ENCODE data around the gene TMC2.
"Not testable (repeated sequence)": the region's sequence is repeated elsewhere in the genome, so short reads cannot be mapped to it uniquely, and the experiment has no call there.

TMC2 gene

DNA sequence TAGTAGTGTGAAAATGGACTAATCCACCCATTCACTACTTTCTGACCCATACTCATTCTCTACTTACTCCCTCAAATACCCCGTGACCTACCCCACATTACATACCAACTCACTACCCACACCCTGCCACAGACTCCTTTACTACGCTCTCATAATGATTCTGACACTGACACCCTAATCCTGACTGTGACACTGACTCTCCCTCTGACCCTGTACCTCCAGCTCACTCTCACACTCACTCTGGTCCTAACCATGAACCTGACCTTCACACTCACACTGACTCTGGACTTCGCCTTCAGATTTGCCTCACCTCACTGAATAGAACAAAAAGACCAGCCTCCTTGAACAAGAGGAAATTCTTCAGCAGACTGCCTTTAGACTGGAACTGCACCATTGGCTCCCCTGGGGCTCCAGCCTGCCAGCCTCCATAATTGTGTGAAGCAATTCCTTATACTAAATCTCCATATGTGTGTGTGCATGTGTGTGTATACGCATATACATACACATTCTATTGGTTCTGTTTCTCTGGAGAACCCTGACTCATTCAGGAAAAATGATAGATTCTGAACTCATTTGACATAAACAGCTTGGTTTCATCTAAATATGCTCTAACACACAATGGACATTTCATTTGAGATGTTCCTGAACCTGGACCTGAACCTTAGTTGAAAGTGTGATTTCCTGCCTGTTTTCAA, 17.1 kb upstream of the TMC2 start:
- TF ChIP-seq, protein P1, sequence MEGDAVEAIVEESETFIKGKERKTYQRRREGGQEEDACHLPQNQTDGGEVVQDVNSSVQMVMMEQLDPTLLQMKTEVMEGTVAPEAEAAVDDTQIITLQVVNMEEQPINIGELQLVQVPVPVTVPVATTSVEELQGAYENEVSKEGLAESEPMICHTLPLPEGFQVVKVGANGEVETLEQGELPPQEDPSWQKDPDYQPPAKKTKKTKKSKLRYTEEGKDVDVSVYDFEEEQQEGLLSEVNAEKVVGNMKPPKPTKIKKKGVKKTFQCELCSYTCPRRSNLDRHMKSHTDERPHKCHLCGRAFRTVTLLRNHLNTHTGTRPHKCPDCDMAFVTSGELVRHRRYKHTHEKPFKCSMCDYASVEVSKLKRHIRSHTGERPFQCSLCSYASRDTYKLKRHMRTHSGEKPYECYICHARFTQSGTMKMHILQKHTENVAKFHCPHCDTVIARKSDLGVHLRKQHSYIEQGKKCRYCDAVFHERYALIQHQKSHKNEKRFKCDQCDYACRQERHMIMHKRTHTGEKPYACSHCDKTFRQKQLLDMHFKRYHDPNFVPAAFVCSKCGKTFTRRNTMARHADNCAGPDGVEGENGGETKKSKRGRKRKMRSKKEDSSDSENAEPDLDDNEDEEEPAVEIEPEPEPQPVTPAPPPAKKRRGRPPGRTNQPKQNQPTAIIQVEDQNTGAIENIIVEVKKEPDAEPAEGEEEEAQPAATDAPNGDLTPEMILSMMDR (IDR thresholded peaks at IDR 0.05; ENCODE audit: control insufficient read depth, insufficient read depth, low read depth, low read length, missing control alignments) = no peak
- no peak for DNase-seq (ENCODE audit: low read depth)
- no peak overlapping the region for H3K4me3 ChIP-seq (ENCODE audit: control insufficient read depth, low read depth, low read length)

DNA sequence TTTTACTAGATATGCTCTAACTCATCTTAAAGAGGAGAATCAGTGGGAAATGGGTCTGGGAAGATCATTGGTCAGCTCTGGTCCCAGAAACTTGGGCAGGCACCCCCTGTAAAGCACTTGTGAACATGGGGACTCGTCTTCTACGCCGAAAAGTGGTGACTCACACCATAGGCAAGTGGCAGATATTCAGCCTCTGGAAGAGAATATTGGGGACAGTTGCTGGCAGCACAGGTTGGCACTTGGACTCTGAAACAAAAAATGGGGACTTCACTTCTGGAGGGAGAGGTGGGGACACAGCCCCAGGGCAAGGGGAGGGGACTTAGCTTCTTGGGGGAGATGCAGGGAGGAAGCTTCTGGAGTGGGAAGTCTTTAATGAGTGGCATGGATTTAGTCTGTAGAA, 15.8 kb upstream of the TMC2 start:
- DNase-seq (ENCODE audit: low read depth) = no peak
- TF ChIP-seq, protein P1 (IDR thresholded peaks at IDR 0.05; ENCODE audit: control insufficient read depth, insufficient read depth, low read depth, low read length, missing control alignments) = no peak
- no peak overlapping the region for H3K4me3 ChIP-seq (ENCODE audit: control insufficient read depth, low read depth, low read length)

DNA sequence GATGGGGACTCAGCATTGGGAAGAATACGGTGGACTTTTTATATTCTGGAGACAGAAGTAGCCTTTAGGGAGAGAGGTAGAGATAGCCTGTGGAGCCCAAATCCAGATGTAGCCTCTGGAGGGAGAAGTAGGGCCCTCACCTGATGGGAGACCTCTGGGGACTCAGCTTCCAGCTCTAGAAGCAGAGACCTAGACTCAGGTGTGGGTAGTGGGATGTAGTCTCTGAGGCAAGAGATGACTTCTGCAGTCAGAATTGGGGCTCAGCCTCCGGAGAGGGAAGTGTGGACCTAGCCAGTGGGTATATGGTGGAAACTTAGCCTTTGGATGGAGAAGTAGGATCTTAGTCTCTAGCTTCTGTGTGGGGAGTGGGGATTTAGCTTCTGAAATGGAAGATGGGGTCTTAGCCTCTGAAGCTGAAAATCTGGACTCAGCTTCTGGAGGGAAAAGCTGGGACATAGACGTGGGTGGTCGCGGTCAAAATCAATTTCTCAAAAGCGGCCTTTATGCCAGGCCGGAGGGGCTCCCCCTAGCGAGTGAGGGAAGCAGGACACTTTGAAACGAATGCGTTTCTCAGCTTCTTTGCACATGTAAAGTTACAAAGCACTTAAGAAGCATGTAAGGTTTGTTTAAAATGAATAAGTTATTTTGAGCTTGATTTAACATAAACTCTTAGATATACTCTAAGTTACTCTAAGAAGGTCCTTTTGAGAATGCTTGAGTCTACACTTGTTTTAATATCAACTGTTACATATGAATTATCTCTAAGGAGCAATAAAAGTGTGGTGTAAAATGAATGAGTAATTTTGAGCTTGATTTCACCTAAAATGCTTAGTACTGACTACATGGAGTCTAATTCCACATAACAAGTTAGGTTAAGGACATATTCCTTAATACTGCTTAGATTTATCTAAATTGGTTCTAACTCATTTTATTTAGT, 14.7 kb upstream of the TMC2 start:
- no peak overlapping the region for H3K4me3 ChIP-seq (ENCODE audit: control insufficient read depth, low read depth, low read length)
- TF ChIP-seq, protein P1 (IDR thresholded peaks at IDR 0.05; ENCODE audit: control insufficient read depth, insufficient read depth, low read depth, low read length, missing control alignments) = peak; percentile 94
- DNase-seq (ENCODE audit: low read depth) = no peak

DNA sequence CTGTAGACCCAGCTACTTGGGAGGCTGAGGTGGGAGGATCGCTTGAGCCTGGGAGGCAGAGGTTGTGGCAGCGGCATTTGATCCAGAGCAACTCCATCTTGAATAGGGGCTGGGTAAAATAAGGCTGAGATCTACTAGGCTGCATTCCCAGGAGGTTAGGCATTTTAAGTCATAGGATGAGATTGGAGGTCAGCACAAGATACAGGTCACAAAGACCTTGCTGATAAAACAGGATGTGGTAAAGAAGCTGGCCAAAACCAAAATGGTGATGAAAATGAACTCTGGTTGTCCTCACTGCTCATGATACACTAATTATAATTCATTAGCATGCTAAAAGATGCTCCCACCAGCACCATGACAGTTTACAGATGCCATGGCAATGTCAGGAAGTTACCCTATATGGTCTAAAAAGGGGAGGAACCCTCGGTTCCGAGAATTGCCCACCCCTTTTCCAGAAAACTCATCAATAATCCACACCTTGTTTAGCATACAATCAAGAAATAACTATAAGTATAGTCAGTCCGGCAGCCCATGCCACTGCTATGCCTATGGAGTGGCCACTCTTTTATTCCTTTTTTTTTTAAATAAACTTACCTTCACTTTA, 13.4 kb upstream of the TMC2 start:
- not testable (repeated sequence) for DNase-seq (ENCODE audit: low read depth); H3K4me3 ChIP-seq (ENCODE audit: control insufficient read depth, low read depth, low read length)

DNA sequence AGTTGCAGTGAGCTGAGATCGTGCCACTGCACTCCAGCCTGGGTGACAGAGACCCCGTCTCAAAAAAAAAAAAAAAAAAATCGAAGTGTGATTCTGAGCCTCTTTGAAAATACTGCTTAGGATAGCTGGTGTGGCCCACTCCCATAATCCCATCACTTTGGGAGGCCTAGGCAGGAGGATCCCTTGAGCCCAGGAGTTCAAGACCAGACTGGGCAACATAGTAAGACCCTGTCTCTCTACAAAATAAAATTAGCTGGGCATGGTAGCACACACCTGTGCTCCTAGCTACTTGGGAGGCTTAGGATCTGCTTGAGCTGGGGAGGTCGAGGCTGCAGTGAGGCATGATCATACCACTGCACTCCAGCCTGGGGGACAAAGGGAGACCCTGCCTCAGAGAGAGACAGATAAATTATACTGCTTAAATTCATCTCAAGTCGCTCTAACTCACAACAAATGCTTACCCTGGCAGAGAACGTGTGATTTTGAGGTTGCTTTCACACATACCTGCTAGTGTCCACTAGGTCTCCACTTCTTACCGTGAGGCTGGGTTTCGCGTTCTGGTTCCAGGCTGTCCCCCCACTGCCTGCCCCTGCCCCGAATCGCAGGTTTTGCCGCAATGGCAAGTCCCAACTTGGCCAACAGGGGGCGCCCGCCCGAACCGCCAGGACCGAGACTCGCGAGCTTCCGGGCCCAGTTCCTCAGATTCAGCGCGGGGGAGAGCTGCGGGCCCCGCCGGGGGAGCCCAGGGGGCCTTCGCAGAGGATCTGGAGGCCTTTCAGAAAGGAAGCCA, 12.3 kb upstream of the TMC2 start:
- no peak for DNase-seq (ENCODE audit: low read depth)
- H3K4me3 ChIP-seq (ENCODE audit: control insufficient read depth, low read depth, low read length) = peak overlapping the region; percentile 79
- TF ChIP-seq, protein P1 (IDR thresholded peaks at IDR 0.05; ENCODE audit: control insufficient read depth, insufficient read depth, low read depth, low read length, missing control alignments) = peak; percentile 97

DNA sequence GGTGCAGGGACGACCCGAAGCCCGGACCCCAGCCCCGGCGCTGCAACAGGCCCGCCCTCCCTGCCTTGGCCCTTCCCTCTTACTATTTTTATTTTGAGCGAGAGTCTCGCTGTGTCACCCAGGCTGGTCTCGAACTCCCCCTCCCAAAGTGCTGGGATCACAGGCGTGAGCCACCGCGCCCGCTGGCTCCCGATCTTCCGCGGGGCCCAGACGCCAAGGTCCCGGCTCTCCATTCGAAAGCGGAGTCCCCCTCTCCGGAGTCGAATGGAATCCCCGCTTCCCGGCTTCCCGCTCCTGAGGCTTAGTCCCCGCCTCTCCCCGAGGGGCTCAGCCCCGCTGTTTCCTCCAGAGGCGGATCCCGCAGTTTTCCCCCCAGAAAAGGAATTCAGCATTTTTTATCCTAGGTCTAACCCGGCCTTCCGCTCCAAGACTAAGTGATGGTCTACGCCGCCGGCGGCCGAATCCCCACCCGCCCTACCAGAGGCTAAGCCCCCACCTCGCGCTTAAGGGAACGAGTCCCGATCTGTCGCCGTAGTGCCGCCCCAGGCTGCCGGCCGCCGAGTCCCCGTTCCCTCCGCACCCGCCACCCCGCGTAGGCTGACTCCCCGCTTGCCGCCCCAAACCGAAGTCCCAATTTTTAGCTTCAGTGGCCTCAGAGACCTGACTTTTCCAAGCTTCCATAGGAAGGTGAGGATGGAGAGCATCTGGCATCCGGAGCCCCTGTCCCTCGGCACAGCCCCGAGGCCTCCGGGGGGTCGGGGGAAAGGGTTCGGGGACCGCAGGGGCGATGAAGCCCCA, 11.5 kb upstream of the TMC2 start:
- TF ChIP-seq, protein P1 (IDR thresholded peaks at IDR 0.05; ENCODE audit: control insufficient read depth, insufficient read depth, low read depth, low read length, missing control alignments) = no peak
- no peak for DNase-seq (ENCODE audit: low read depth)
- peak overlapping the region; percentile 79 for H3K4me3 ChIP-seq (ENCODE audit: control insufficient read depth, low read depth, low read length)

DNA sequence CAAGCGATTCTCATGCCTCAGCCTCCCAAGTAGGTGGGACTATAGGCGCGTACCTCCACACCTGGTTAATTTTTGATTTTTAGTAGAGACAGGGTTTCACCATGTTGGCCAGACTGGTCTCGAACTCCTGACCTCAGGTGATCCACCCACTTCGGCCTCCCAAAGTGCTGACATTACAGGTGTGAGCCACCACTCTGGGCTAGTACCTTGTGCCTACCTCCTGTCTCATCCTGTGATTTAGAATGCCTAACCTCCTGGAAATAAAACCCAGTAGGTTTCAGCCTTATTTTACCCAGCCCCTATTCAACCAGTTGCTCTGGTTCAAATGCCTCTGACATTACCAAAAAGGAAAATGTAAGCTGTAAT, 10.2 kb upstream of the TMC2 start:
- not testable (repeated sequence) for H3K4me3 ChIP-seq (ENCODE audit: control insufficient read depth, low read depth, low read length); DNase-seq (ENCODE audit: low read depth)

All from AG09309 (cell line).